Activated T-helper 17 cell treated with anti-CD3 and anti-CD28 coated beads, Interleukin-2, amount 50 U/mL, for 72 hours (primary cell): Measurements from ENCODE around the gene FAM156B. TPM values are rescaled to one million over a fixed set of nuclear protein-coding genes. Genes with fewer than 3 reads are reported as not detected.
A peak's percentile ranks its signal among the peaks of the same experiment; 100 is the strongest.
"Not testable (repeated sequence)": the region's sequence is repeated elsewhere in the genome, so short reads cannot be mapped to it uniquely, and the experiment has no call there.

Experiments
- ATAC-seq: fragments of 150-1000 bp; cut with Tn5 transposase; replicated peaks from 2 replicates; pipeline ENCODE4 v1.10.0; 2021; ENCODE audit warnings: mild to moderate bottlenecking, moderate library complexity
- H3K27ac Mint-ChIP-seq: one replicate; pipeline ENCODE4 v1.8.0; 2022; ENCODE audit warnings: mixed read lengths
- H3K27me3 Mint-ChIP-seq: one replicate; pipeline ENCODE4 v1.8.0; 2022; ENCODE audit warnings: mixed read lengths
- H3K36me3 Mint-ChIP-seq: one replicate; pipeline ENCODE4 v1.8.0; 2022; ENCODE audit warnings: low read depth, mild to moderate bottlenecking, mixed read lengths
- H3K4me1 Mint-ChIP-seq: one replicate; pipeline ENCODE4 v1.8.0; 2022; ENCODE audit warnings: mixed read lengths
- H3K4me3 Mint-ChIP-seq: one replicate; pipeline ENCODE4 v1.8.0; 2022; ENCODE audit warnings: mild to moderate bottlenecking, mixed read lengths
- H3K9me3 Mint-ChIP-seq: one replicate; pipeline ENCODE4 v1.8.0; 2022; ENCODE audit warnings: mixed read lengths
- total RNA-seq, 2 donors: library from RNA; stranded (reverse); gene quantifications; one replicate each; pipeline ENCODE4 v1.2.3, GENCODE V29; 2022

The FAM156B gene
- total RNA-seq, 2 donors from 2014 or later = 12.4 to 16.1 TPM

GRCh38 chrX:52906072-52906471 is 8.9 kb downstream of the FAM156B start:
- H3K4me3 Mint-ChIP-seq, H3K4me1 Mint-ChIP-seq, H3K36me3 Mint-ChIP-seq, ATAC-seq, H3K27ac Mint-ChIP-seq, H3K9me3 Mint-ChIP-seq, H3K27me3 Mint-ChIP-seq: not testable (repeated sequence)

- H3K4me3 Mint-ChIP-seq, ATAC-seq, H3K9me3 Mint-ChIP-seq, H3K27ac Mint-ChIP-seq, H3K4me1 Mint-ChIP-seq, H3K27me3 Mint-ChIP-seq, H3K36me3 Mint-ChIP-seq: not testable (repeated sequence)
Observed at GRCh38 chrX:52907137-52907536, 10.0 kb downstream of the FAM156B start.

- not testable (repeated sequence) for H3K4me3 Mint-ChIP-seq, H3K27me3 Mint-ChIP-seq
Observed at GRCh38 chrX:52907900-52908299, 10.8 kb downstream of the FAM156B start.

GRCh38 chrX:52909313-52909969 is 12.3 kb downstream of the FAM156B start:
- H3K36me3 Mint-ChIP-seq, H3K27me3 Mint-ChIP-seq: not testable (repeated sequence)

More at GRCh38 chrX:52907900-52908299, 10.8 kb downstream of the FAM156B start:
- not testable (repeated sequence) for H3K27ac Mint-ChIP-seq, ATAC-seq, H3K4me1 Mint-ChIP-seq, H3K9me3 Mint-ChIP-seq, H3K36me3 Mint-ChIP-seq

GRCh38 chrX:52913681-52914080 is 16.6 kb downstream of the FAM156B start:
- not testable (repeated sequence) for ATAC-seq, H3K27ac Mint-ChIP-seq, H3K27me3 Mint-ChIP-seq, H3K36me3 Mint-ChIP-seq, H3K4me1 Mint-ChIP-seq, H3K4me3 Mint-ChIP-seq, H3K9me3 Mint-ChIP-seq

More at GRCh38 chrX:52909313-52909969, 12.3 kb downstream of the FAM156B start:
- not testable (repeated sequence) for H3K4me1 Mint-ChIP-seq, H3K4me3 Mint-ChIP-seq, H3K27ac Mint-ChIP-seq, ATAC-seq, H3K9me3 Mint-ChIP-seq

GRCh38 chrX:52914704-52915103 is 17.6 kb downstream of the FAM156B start:
- H3K9me3 Mint-ChIP-seq, H3K27ac Mint-ChIP-seq, H3K4me1 Mint-ChIP-seq, H3K4me3 Mint-ChIP-seq, H3K27me3 Mint-ChIP-seq, H3K36me3 Mint-ChIP-seq: not testable (repeated sequence)
- peak; percentile 73 for ATAC-seq

GRCh38 chrX:52923781-52924241 is 26.7 kb downstream of the FAM156B start:
- Mint-ChIP-seq H3K27me3 (peaks cover 3% of the 10 kb centered on the region), H3K4me1 (peaks cover 5% of the 10 kb centered on the region), H3K9me3 (no peaks in the 10 kb centered on the region), H3K27ac (no peak overlapping the region), H3K36me3 (peaks cover 15% of the 10 kb centered on the region), H3K4me3 (no peak overlapping the region)
- no peak for ATAC-seq

GRCh38 chrX:52930214-52930613 is 33.1 kb downstream of the FAM156B start:
- not testable (repeated sequence) for H3K4me1 Mint-ChIP-seq, ATAC-seq, H3K4me3 Mint-ChIP-seq, H3K9me3 Mint-ChIP-seq, H3K27ac Mint-ChIP-seq, H3K27me3 Mint-ChIP-seq
- peaks cover 12% of the 10 kb centered on the region for H3K36me3 Mint-ChIP-seq

- ATAC-seq = no peak
- H3K9me3 Mint-ChIP-seq = no peaks in the 10 kb centered on the region
- peaks cover 4% of the 10 kb centered on the region for H3K4me1 Mint-ChIP-seq
- no peaks in the 10 kb centered on the region for H3K27me3 Mint-ChIP-seq
- peaks cover 14% of the 10 kb centered on the region for H3K36me3 Mint-ChIP-seq
- no peak overlapping the region for H3K4me3 Mint-ChIP-seq
- no peak overlapping the region for H3K27ac Mint-ChIP-seq
Observed at GRCh38 chrX:52933213-52933612, 36.1 kb downstream of the FAM156B start.

GRCh38 chrX:52933976-52934703 is 37.0 kb downstream of the FAM156B start:
- Mint-ChIP-seq H3K27me3 (no peaks in the 10 kb centered on the region), H3K9me3 (no peaks in the 10 kb centered on the region), H3K27ac (peak overlapping the region; percentile 98), H3K36me3 (peaks cover 14% of the 10 kb centered on the region), H3K4me3 (peak overlapping the region; percentile 89), H3K4me1 (peaks cover 4% of the 10 kb centered on the region)
- ATAC-seq = no peak

- Mint-ChIP-seq H3K36me3 (peaks cover 14% of the 10 kb centered on the region), H3K4me1 (peaks cover 4% of the 10 kb centered on the region), H3K27me3 (no peaks in the 10 kb centered on the region), H3K9me3 (no peaks in the 10 kb centered on the region), H3K4me3 (peak overlapping the region; percentile 89), H3K27ac (peak overlapping the region; percentile 98)
- peak; percentile 97 for ATAC-seq
Observed at GRCh38 chrX:52934704-52935469, 37.8 kb downstream of the FAM156B start.

- H3K27ac Mint-ChIP-seq = peak overlapping the region; percentile 98
- not testable (repeated sequence) for H3K4me1 Mint-ChIP-seq, ATAC-seq
Observed at GRCh38 chrX:52935470-52935784, 38.3 kb downstream of the FAM156B start.

GRCh38 chrX:52940704-52941103 is 43.6 kb downstream of the FAM156B start:
- not testable (repeated sequence) for H3K4me3 Mint-ChIP-seq, H3K27ac Mint-ChIP-seq, H3K9me3 Mint-ChIP-seq, H3K27me3 Mint-ChIP-seq, H3K36me3 Mint-ChIP-seq, H3K4me1 Mint-ChIP-seq
- ATAC-seq = peak; percentile 78

More at GRCh38 chrX:52935470-52935784, 38.3 kb downstream of the FAM156B start:
- Mint-ChIP-seq H3K4me3 (peak overlapping the region; percentile 89), H3K36me3 (peaks cover 14% of the 10 kb centered on the region)
- H3K27me3 Mint-ChIP-seq, H3K9me3 Mint-ChIP-seq: not testable (repeated sequence)

- H3K9me3 Mint-ChIP-seq, H3K4me3 Mint-ChIP-seq, H3K4me1 Mint-ChIP-seq, H3K27ac Mint-ChIP-seq, ATAC-seq, H3K36me3 Mint-ChIP-seq, H3K27me3 Mint-ChIP-seq: not testable (repeated sequence)
Observed at GRCh38 chrX:52941728-52942127, 44.6 kb downstream of the FAM156B start.
